Muscle of back (tissue), 11 donors: ENCODE measurements around the gene NEDD4L. TPM values are rescaled to one million over a fixed set of nuclear protein-coding genes. Genes with fewer than 3 reads are reported as not detected.

Experiments used
- DNase-seq, 3 donors: peaks; one replicate each; pipeline versions ENCODE4 v3.0.0 to v3.0.0-alpha.2; 2013
- polyA plus RNA-seq, 10 donors: library from polyadenylated mRNA; unstranded; fragments of 120-200 nt; gene quantifications; one replicate each; pipeline ENCODE4 v1.2.1, GENCODE V29; 2013; ENCODE audit not compliant: insufficient read length in 10 of 10

Gene NEDD4L
- polyA plus RNA-seq, 10 donors: 24.0 to 46.5 (median 33.6) TPM

- DNase-seq: no peak
Measured at GRCh38 chr18:58396144-58396543, 352.1 kb downstream of the NEDD4L start.

GRCh38 chr18:58396966-58397365 lies 352.9 kb downstream of the NEDD4L start:
- no peak for DNase-seq

GRCh38 chr18:58397385-58398132 lies 353.5 kb downstream of the NEDD4L start:
- DNase-seq: no peak

- DNase-seq: no peak
Measured at GRCh38 chr18:58398648-58399398, 354.8 kb downstream of the NEDD4L start.

- peak in 1 of 3 donors; percentile 62 for DNase-seq
Measured at GRCh38 chr18:58400331-58400870, 356.4 kb downstream of the NEDD4L start.

- DNase-seq: no peak
Measured at GRCh38 chr18:58401191-58401590, 357.2 kb downstream of the NEDD4L start.

GRCh38 chr18:58402247-58402646 lies 358.2 kb downstream of the NEDD4L start:
- peak; percentile 59 to 76 (median 68) for DNase-seq

- DNase-seq: no peak
Measured at GRCh38 chr18:58402951-58403702, 359.1 kb downstream of the NEDD4L start.

GRCh38 chr18:58403799-58404455 lies 359.9 kb downstream of the NEDD4L start:
- no peak for DNase-seq

- DNase-seq: no peak
Measured at GRCh38 chr18:58405107-58405898, 361.3 kb downstream of the NEDD4L start.

GRCh38 chr18:58407263-58407648 lies 363.2 kb downstream of the NEDD4L start:
- no peak for DNase-seq

GRCh38 chr18:58407649-58408407 lies 363.8 kb downstream of the NEDD4L start:
- no peak for DNase-seq

- no peak for DNase-seq
Measured at GRCh38 chr18:58408665-58409064, 364.6 kb downstream of the NEDD4L start.

GRCh38 chr18:58409802-58410445 lies 365.9 kb downstream of the NEDD4L start:
- no peak for DNase-seq

- DNase-seq: no peak
Measured at GRCh38 chr18:58411323-58411722, 367.3 kb downstream of the NEDD4L start.

- no peak for DNase-seq
Measured at GRCh38 chr18:58412844-58413666, 369.0 kb downstream of the NEDD4L start.

GRCh38 chr18:58413667-58414628 lies 369.9 kb downstream of the NEDD4L start:
- DNase-seq: no peak
